Mesenchymal stem cell (in vitro differentiated cells and primary cell): Measurements from ENCODE around the gene LRRC4B.

Experiments used
- DNase-seq: peaks from one replicate; pipeline ENCODE4 v3.0.0-alpha.2; 2013
- H2AFZ ChIP-seq: one replicate; pipeline ENCODE4 v1.6.1; 2013; ENCODE audit warnings: low read depth, mild to moderate bottlenecking, control low read depth, inconsistent platforms, low read length, moderate library complexity
- H2AK5ac ChIP-seq: 2 replicates; pipeline ENCODE4 v1.6.1; 2013; ENCODE audit warnings: low read length, moderate library complexity, mild to moderate bottlenecking, inconsistent platforms; ENCODE audit not compliant: severe bottlenecking
- H2BK120ac ChIP-seq: one replicate; pipeline ENCODE4 v1.6.1; 2013; ENCODE audit warnings: low read depth, mild to moderate bottlenecking, inconsistent platforms, low read length, moderate library complexity
- H2BK12ac ChIP-seq, 2 experiments: one replicate each; pipeline ENCODE4 v1.6.1; 2013; ENCODE audit warnings: inconsistent platforms in 2 of 2, low read length in 2 of 2, mild to moderate bottlenecking in 2 of 2, moderate library complexity in 2 of 2, control low read depth in 1 of 2
- H2BK15ac ChIP-seq: one replicate; pipeline ENCODE4 v1.6.1; 2013; ENCODE audit warnings: mild to moderate bottlenecking, low read depth, inconsistent platforms; ENCODE audit not compliant: poor library complexity, severe bottlenecking
- H2BK5ac ChIP-seq: 2 replicates; pipeline ENCODE4 v1.6.1; 2013; ENCODE audit warnings: low read depth, mild to moderate bottlenecking, low read length, control low read depth, inconsistent platforms; ENCODE audit not compliant: poor library complexity, severe bottlenecking
- H3K14ac ChIP-seq, 2 experiments: one replicate each; pipeline ENCODE4 v1.6.1; 2013; ENCODE audit warnings: inconsistent platforms in 2 of 2, low read length in 2 of 2, control low read depth in 1 of 2, mild to moderate bottlenecking in 1 of 2, moderate library complexity in 1 of 2
- H3K18ac ChIP-seq, 2 experiments: one replicate each; pipeline ENCODE4 v1.6.1; 2013; ENCODE audit warnings: inconsistent platforms in 2 of 2, low read length in 2 of 2, control low read depth in 1 of 2, low read depth in 1 of 2, mild to moderate bottlenecking in 1 of 2
- H3K23ac ChIP-seq, 2 experiments: one replicate each; pipeline ENCODE4 v1.6.1; 2013; ENCODE audit warnings: inconsistent platforms in 2 of 2, low read length in 2 of 2, mild to moderate bottlenecking in 2 of 2, moderate library complexity in 2 of 2, control low read depth in 1 of 2
- H3K27ac ChIP-seq: 2 replicates; pipeline ENCODE4 v1.5.1; 2013; ENCODE audit warnings: mild to moderate bottlenecking, moderate library complexity, low read length, control low read depth, inconsistent platforms; ENCODE audit not compliant: poor library complexity, severe bottlenecking
- H3K27me3 ChIP-seq, 2 experiments: 2 replicates each; pipeline versions ENCODE4 v1.6.1 to v1.7.0; 2013; ENCODE audit warnings: low read length in 2 of 2, mild to moderate bottlenecking in 2 of 2, moderate library complexity in 2 of 2, control low read depth in 1 of 2, inconsistent platforms in 1 of 2; ENCODE audit not compliant: control insufficient read depth in 1 of 2, insufficient read depth in 1 of 2
- H3K36me3 ChIP-seq, 2 experiments: 2 replicates each; pipeline versions ENCODE4 v1.6.1 to v1.7.0; 2013; ENCODE audit warnings: low read length in 2 of 2, control low read depth in 1 of 2, inconsistent platforms in 1 of 2, low read depth in 1 of 2, mild to moderate bottlenecking in 1 of 2; ENCODE audit not compliant: insufficient read depth in 2 of 2, control insufficient read depth in 1 of 2
- H3K4ac ChIP-seq, 2 experiments: one replicate each; pipeline ENCODE4 v1.6.1; 2013; ENCODE audit warnings: inconsistent platforms in 2 of 2, low read length in 2 of 2, mild to moderate bottlenecking in 2 of 2, moderate library complexity in 2 of 2, control low read depth in 1 of 2, low read depth in 1 of 2
- H3K4me1 ChIP-seq: 2 replicates; pipeline ENCODE4 v1.6.1; 2013; ENCODE audit warnings: low read depth, low read length, control low read depth; ENCODE audit not compliant: control insufficient read depth, insufficient read depth
- H3K4me2 ChIP-seq: 2 replicates; pipeline ENCODE4 v1.6.1; 2013; ENCODE audit warnings: low read length, mild to moderate bottlenecking, inconsistent platforms; ENCODE audit not compliant: poor library complexity, severe bottlenecking
- H3K4me3 ChIP-seq, 2 experiments: 2 replicates each; pipeline versions ENCODE4 v1.5.1 to v1.7.0; 2013; ENCODE audit warnings: low read length in 2 of 2, mild to moderate bottlenecking in 2 of 2, control low read depth in 1 of 2, low read depth in 1 of 2; ENCODE audit not compliant: insufficient read depth in 1 of 2
- H3K79me1 ChIP-seq: replicated peaks from 2 replicates; pipeline ENCODE4 v1.6.1; 2013; ENCODE audit warnings: mild to moderate bottlenecking, control low read depth, low read length, inconsistent platforms; ENCODE audit not compliant: poor library complexity, severe bottlenecking
- H3K9ac ChIP-seq: 2 replicates; pipeline ENCODE4 v1.7.0; 2013; ENCODE audit warnings: mild to moderate bottlenecking, low read length, moderate library complexity
- H3K9me3 ChIP-seq: 2 replicates; pipeline ENCODE4 v1.7.0; 2013; ENCODE audit warnings: mild to moderate bottlenecking, low read length; ENCODE audit not compliant: control insufficient read depth
- H4K8ac ChIP-seq: one replicate; pipeline ENCODE4 v1.6.1; 2013; ENCODE audit warnings: inconsistent platforms, mild to moderate bottlenecking, low read length, moderate library complexity
- H4K91ac ChIP-seq: one replicate; pipeline ENCODE4 v1.6.1; 2013; ENCODE audit warnings: mild to moderate bottlenecking, low read length, inconsistent platforms
- WGBS: methylation state at CpG from one replicate; pipeline ENCODE4 v1.1.7; 2013; ENCODE audit warnings: mixed read lengths; 5-methylcytosine and 5-hydroxymethylcytosine counted together

The LRRC4B gene

GRCh38 chr19:50564229-50565105 is 3.8 kb downstream of the LRRC4B start:
- no peak overlapping the region for H3K23ac ChIP-seq
- no peak overlapping the region for H2BK12ac ChIP-seq
- no peak overlapping the region for H3K4me3 ChIP-seq
- no peak overlapping the region for H2AFZ ChIP-seq
- no peak overlapping the region for H3K4ac ChIP-seq
- H4K91ac ChIP-seq = no peak overlapping the region
- H3K14ac ChIP-seq = no peak overlapping the region
- no peak overlapping the region for H3K27ac ChIP-seq
- peaks cover 0 to 56% of the 10 kb centered on the region in 2 experiments for H3K27me3 ChIP-seq
- no peak overlapping the region for H3K18ac ChIP-seq
- no peak overlapping the region for H3K9ac ChIP-seq
- H2BK120ac ChIP-seq = no peak overlapping the region
- H3K4me1 ChIP-seq = no peaks in the 10 kb centered on the region
- no peak overlapping the region for H3K4me2 ChIP-seq
- no peaks in the 10 kb centered on the region for H3K79me1 ChIP-seq
- no peak for DNase-seq
- H3K36me3 ChIP-seq = no peaks in the 10 kb centered on the region
- no peak overlapping the region for H2BK5ac ChIP-seq
- no peak overlapping the region for H2BK15ac ChIP-seq
- no peak overlapping the region for H4K8ac ChIP-seq
- WGBS = 62% methylated on average over 19 of the region's 22 CpGs
- no peaks in the 10 kb centered on the region for H3K9me3 ChIP-seq
- no peak overlapping the region for H2AK5ac ChIP-seq

- Histone ChIP-seq H2BK12ac (no peak overlapping the region), H3K27ac (no peak overlapping the region), H3K18ac (no peak overlapping the region), H3K4me3 (no peak overlapping the region), H3K4me1 (no peaks in the 10 kb centered on the region), H3K9ac (no peak overlapping the region), H2BK120ac (no peak overlapping the region), H2AK5ac (no peak overlapping the region), H3K4ac (no peak overlapping the region), H3K79me1 (no peaks in the 10 kb centered on the region), H2AFZ (no peak overlapping the region), H3K9me3 (no peaks in the 10 kb centered on the region), H3K4me2 (no peak overlapping the region), H2BK15ac (no peak overlapping the region), H3K27me3 (peaks cover 0 to 56% of the 10 kb centered on the region in 2 experiments), H3K14ac (no peak overlapping the region), H4K91ac (no peak overlapping the region), H3K36me3 (no peaks in the 10 kb centered on the region), H3K23ac (no peak overlapping the region), H4K8ac (no peak overlapping the region), H2BK5ac (no peak overlapping the region)
- 77% methylated on average over 6 of the region's 6 CpGs for WGBS
- no peak for DNase-seq
Measured at GRCh38 chr19:50563597-50563996, 4.6 kb downstream of the LRRC4B start.

- H2BK12ac ChIP-seq = no peak overlapping the region
- H2BK15ac ChIP-seq = no peak overlapping the region
- no peak overlapping the region for H2BK120ac ChIP-seq
- H3K23ac ChIP-seq = no peak overlapping the region
- H3K27me3 ChIP-seq = peaks cover 0 to 62% of the 10 kb centered on the region in 2 experiments
- no peaks in the 10 kb centered on the region for H3K9me3 ChIP-seq
- H3K4me1 ChIP-seq = no peaks in the 10 kb centered on the region
- no peak overlapping the region for H2AFZ ChIP-seq
- no peak overlapping the region for H3K4me3 ChIP-seq
- DNase-seq = no peak
- H3K36me3 ChIP-seq = no peaks in the 10 kb centered on the region
- no peak overlapping the region for H3K4ac ChIP-seq
- no peak overlapping the region for H3K27ac ChIP-seq
- H2AK5ac ChIP-seq = no peak overlapping the region
- no peak overlapping the region for H3K14ac ChIP-seq
- no peak overlapping the region for H4K8ac ChIP-seq
- no peak overlapping the region for H3K9ac ChIP-seq
- no peak overlapping the region for H2BK5ac ChIP-seq
- H3K18ac ChIP-seq = no peak overlapping the region
- no peak overlapping the region for H3K4me2 ChIP-seq
- WGBS = 83% methylated on average over 8 of the region's 9 CpGs
- H3K79me1 ChIP-seq = no peaks in the 10 kb centered on the region
- no peak overlapping the region for H4K91ac ChIP-seq
Measured at GRCh38 chr19:50562996-50563395, 5.2 kb downstream of the LRRC4B start.

- Histone ChIP-seq H2AFZ (no peak overlapping the region), H3K36me3 (no peaks in the 10 kb centered on the region), H3K4me1 (no peaks in the 10 kb centered on the region), H3K4me3 (no peak overlapping the region), H3K79me1 (no peaks in the 10 kb centered on the region), H4K91ac (no peak overlapping the region), H2BK15ac (no peak overlapping the region), H4K8ac (no peak overlapping the region), H3K18ac (no peak overlapping the region), H2BK120ac (no peak overlapping the region), H3K27ac (no peak overlapping the region), H2BK12ac (no peak overlapping the region), H3K27me3 (peaks cover 0 to 68% of the 10 kb centered on the region in 2 experiments), H3K9me3 (no peaks in the 10 kb centered on the region), H3K4me2 (no peak overlapping the region), H3K23ac (no peak overlapping the region), H2BK5ac (no peak overlapping the region), H2AK5ac (no peak overlapping the region), H3K9ac (no peak overlapping the region), H3K4ac (no peak overlapping the region), H3K14ac (no peak overlapping the region)
- no peak for DNase-seq
- 68% methylated on average over 4 of the region's 4 CpGs for WGBS
Measured at GRCh38 chr19:50562329-50562728, 5.9 kb downstream of the LRRC4B start.
